ENCODE data around the gene PCDH19.

PCDH19 gene

GRCh38 chrX:100358766-100359165 is 51.3 kb downstream of the PCDH19 start:
- Histone ChIP-seq H3K36me3 (no peaks in the 10 kb centered on the region), H3K27me3 (peaks cover 92% of the 10 kb centered on the region), H3K4me1 (no peaks in the 10 kb centered on the region), H3K4me3 (no peak overlapping the region), H3K4me2 (no peak overlapping the region), H3K9ac (no peak overlapping the region), H4K20me1 (peaks cover 3% of the 10 kb centered on the region; the same call in 1 of the 2 replicates), H3K9me3 (no peaks in the 10 kb centered on the region), H3K27ac (no peak overlapping the region)
- no peak for TF ChIP-seq Cebpa-rat (IDR thresholded peaks at IDR 0.05)

GRCh38 chrX:100356351-100356896 is 53.6 kb downstream of the PCDH19 start:
- H3K9me3 ChIP-seq, result no peaks in the 10 kb centered on the region
- H3K27ac ChIP-seq, result no peak overlapping the region
- no peaks in the 10 kb centered on the region for H3K36me3 ChIP-seq
- H3K4me1 ChIP-seq, result no peaks in the 10 kb centered on the region
- H3K27me3 ChIP-seq, result peaks cover 98% of the 10 kb centered on the region
- H3K4me3 ChIP-seq, result no peak overlapping the region
- H3K9ac ChIP-seq, result no peak overlapping the region
- TF ChIP-seq Cebpa-rat (IDR thresholded peaks at IDR 0.05), result no peak
- no peak overlapping the region for H3K4me2 ChIP-seq
- peaks cover 11% of the 10 kb centered on the region; the same call in 1 of the 2 replicates for H4K20me1 ChIP-seq

GRCh38 chrX:100355680-100356079 is 54.4 kb downstream of the PCDH19 start:
- Histone ChIP-seq H3K4me3 (no peak overlapping the region), H3K27me3 (peaks cover 98% of the 10 kb centered on the region), H3K27ac (no peak overlapping the region), H3K9ac (no peak overlapping the region), H3K4me1 (no peaks in the 10 kb centered on the region), H4K20me1 (peaks cover 18% of the 10 kb centered on the region; the same call in 1 of the 2 replicates), H3K9me3 (no peaks in the 10 kb centered on the region), H3K36me3 (no peaks in the 10 kb centered on the region), H3K4me2 (no peak overlapping the region)
- TF ChIP-seq Cebpa-rat (IDR thresholded peaks at IDR 0.05), result no peak

- Histone ChIP-seq H3K9ac (no peak overlapping the region), H3K27ac (no peak overlapping the region), H3K9me3 (no peaks in the 10 kb centered on the region), H3K4me1 (no peaks in the 10 kb centered on the region), H3K27me3 (peaks cover 95% of the 10 kb centered on the region), H3K36me3 (no peaks in the 10 kb centered on the region), H3K4me3 (no peak overlapping the region), H3K4me2 (no peak overlapping the region), H4K20me1 (peaks cover 20% of the 10 kb centered on the region; the same call in 1 of the 2 replicates)
- no peak for TF ChIP-seq Cebpa-rat (IDR thresholded peaks at IDR 0.05)
These were observed 56.7 kb downstream of the PCDH19 start for GRCh38 chrX:100353326-100353725.

- H4K20me1 ChIP-seq, result peaks cover 20% of the 10 kb centered on the region; the same call in 1 of the 2 replicates
These were observed 59.2 kb downstream of the PCDH19 start for GRCh38 chrX:100350704-100351489.

GRCh38 chrX:100349391-100349790 is 60.7 kb downstream of the PCDH19 start:
- H3K4me3 ChIP-seq, result no peak overlapping the region
- peaks cover 95% of the 10 kb centered on the region for H3K27me3 ChIP-seq
- no peak overlapping the region for H3K4me2 ChIP-seq
- H4K20me1 ChIP-seq, result peaks cover 20% of the 10 kb centered on the region; the same call in 1 of the 2 replicates
- no peak for TF ChIP-seq Cebpa-rat (IDR thresholded peaks at IDR 0.05)
- H3K9me3 ChIP-seq, result no peaks in the 10 kb centered on the region
- no peaks in the 10 kb centered on the region for H3K4me1 ChIP-seq
- H3K36me3 ChIP-seq, result no peaks in the 10 kb centered on the region
- H3K9ac ChIP-seq, result no peak overlapping the region
- no peak overlapping the region for H3K27ac ChIP-seq

More at GRCh38 chrX:100350704-100351489, 59.2 kb downstream of the PCDH19 start:
- Histone ChIP-seq H3K27ac (no peak overlapping the region), H3K36me3 (no peaks in the 10 kb centered on the region), H3K4me2 (no peak overlapping the region), H3K4me1 (no peaks in the 10 kb centered on the region), H3K4me3 (no peak overlapping the region), H3K27me3 (peaks cover 95% of the 10 kb centered on the region), H3K9ac (no peak overlapping the region), H3K9me3 (no peaks in the 10 kb centered on the region)
- no peak for TF ChIP-seq Cebpa-rat (IDR thresholded peaks at IDR 0.05)

GRCh38 chrX:100341142-100341510 is 68.9 kb downstream of the PCDH19 start:
- H3K9me3 ChIP-seq, result no peaks in the 10 kb centered on the region
- H3K27me3 ChIP-seq, result peaks cover 80% of the 10 kb centered on the region
- H3K4me2 ChIP-seq, result no peak overlapping the region
- no peak overlapping the region for H3K4me3 ChIP-seq
- no peaks in the 10 kb centered on the region for H4K20me1 ChIP-seq
- H3K4me1 ChIP-seq, result no peaks in the 10 kb centered on the region
- H3K36me3 ChIP-seq, result no peaks in the 10 kb centered on the region
- no peak for TF ChIP-seq Cebpa-rat (IDR thresholded peaks at IDR 0.05)
- no peak overlapping the region for H3K9ac ChIP-seq
- no peak overlapping the region for H3K27ac ChIP-seq

- H3K36me3 ChIP-seq, result no peaks in the 10 kb centered on the region
- H3K27ac ChIP-seq, result no peak overlapping the region
- H3K9me3 ChIP-seq, result no peaks in the 10 kb centered on the region
- H4K20me1 ChIP-seq, result no peaks in the 10 kb centered on the region
- no peak for TF ChIP-seq Cebpa-rat (IDR thresholded peaks at IDR 0.05)
- H3K4me1 ChIP-seq, result no peaks in the 10 kb centered on the region
- peaks cover 80% of the 10 kb centered on the region for H3K27me3 ChIP-seq
- H3K9ac ChIP-seq, result no peak overlapping the region
- no peak overlapping the region for H3K4me3 ChIP-seq
- H3K4me2 ChIP-seq, result no peak overlapping the region
These were observed 69.5 kb downstream of the PCDH19 start for GRCh38 chrX:100340491-100341141.

GRCh38 chrX:100328351-100328750 is 81.7 kb downstream of the PCDH19 start:
- no peaks in the 10 kb centered on the region; the same call in 1 of the 2 replicates for H4K20me1 ChIP-seq
- no peak overlapping the region for H3K27ac ChIP-seq
- H3K4me2 ChIP-seq, result no peak overlapping the region
- H3K36me3 ChIP-seq, result no peaks in the 10 kb centered on the region
- no peak overlapping the region for H3K4me3 ChIP-seq
- H3K4me1 ChIP-seq, result no peaks in the 10 kb centered on the region
- H3K9me3 ChIP-seq, result no peaks in the 10 kb centered on the region
- peaks cover 99% of the 10 kb centered on the region for H3K27me3 ChIP-seq
- H3K9ac ChIP-seq, result no peak overlapping the region
- TF ChIP-seq Cebpa-rat (IDR thresholded peaks at IDR 0.05), result no peak

- no peak overlapping the region for H3K27ac ChIP-seq
- H3K27me3 ChIP-seq, result peaks cover 90% of the 10 kb centered on the region
- H3K9me3 ChIP-seq, result no peaks in the 10 kb centered on the region
- H3K36me3 ChIP-seq, result no peaks in the 10 kb centered on the region
- no peaks in the 10 kb centered on the region for H3K4me1 ChIP-seq
- H3K4me3 ChIP-seq, result no peak overlapping the region
- H4K20me1 ChIP-seq, result no peaks in the 10 kb centered on the region
- TF ChIP-seq Cebpa-rat (IDR thresholded peaks at IDR 0.05), result no peak
- H3K9ac ChIP-seq, result no peak overlapping the region
- H3K4me2 ChIP-seq, result no peak overlapping the region
These were observed 90.4 kb downstream of the PCDH19 start for GRCh38 chrX:100319716-100320115.
